IPS DF 19.7 (cell line): ENCODE data around the gene CNDP2.

Experiments
- DNase-seq: peaks from one replicate; pipeline ENCODE4 v3.0.0-alpha.2; 2013; ENCODE audit warnings: low read depth, low spot score

CNDP2 gene

DNA sequence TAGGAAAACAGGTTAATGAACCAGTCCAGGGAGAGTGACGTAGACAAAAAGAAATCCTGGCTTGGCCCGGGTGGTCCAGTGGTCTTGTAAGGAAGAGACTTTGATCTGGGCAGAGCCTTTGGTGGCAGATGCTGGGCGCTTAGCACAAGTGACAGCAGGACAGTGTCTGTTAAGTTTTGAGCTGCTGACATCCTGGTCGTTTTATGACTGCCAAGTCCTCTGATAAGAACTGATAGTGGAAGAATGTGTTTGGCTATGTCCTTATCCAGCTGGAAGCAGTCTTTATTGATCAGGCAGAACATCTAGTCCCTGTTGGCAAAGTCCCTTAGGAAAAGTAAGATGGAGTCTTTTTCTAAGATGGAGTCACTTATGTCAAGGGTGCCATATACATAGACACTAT, 74.1 kb downstream of the CNDP2 start:
- DNase-seq, result no peak

DNA sequence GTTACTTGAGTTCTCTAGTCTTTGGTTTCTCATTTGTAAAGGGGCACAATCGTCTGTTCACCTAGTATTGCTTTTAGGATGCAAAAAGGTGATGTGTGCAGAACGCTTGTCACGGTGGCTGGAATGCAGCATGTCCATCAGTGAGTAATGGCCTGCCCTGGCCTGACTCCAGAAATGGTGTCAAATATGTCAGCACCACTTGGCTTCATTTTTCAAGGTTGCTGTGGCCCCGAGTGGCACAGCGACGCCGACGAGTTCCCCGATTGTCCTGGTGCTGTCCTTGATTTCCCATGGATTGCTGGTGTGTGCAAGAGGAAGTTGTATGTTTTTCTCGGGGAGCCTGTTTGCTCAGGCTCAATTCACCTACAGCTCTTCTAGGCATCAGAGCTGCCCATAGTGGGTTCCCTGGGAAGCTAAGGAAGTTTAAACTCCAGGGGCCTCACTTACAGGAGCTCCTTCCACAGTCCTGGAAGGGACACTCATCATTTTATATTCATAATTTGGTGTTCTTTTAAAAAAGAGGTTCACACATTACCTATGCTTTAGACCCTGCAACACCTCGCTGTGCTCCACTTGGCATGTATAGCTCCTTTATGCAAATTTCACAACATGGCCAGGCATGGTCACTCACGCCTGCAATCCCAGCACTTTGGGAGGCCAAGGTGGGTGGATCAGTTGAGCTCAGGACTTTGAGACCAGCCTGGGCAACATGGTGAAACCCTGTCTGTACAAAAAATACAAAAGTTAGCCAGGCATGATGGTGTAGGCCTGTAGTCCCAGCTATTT, 75.9 kb downstream of the CNDP2 start:
- no peak for DNase-seq

DNA sequence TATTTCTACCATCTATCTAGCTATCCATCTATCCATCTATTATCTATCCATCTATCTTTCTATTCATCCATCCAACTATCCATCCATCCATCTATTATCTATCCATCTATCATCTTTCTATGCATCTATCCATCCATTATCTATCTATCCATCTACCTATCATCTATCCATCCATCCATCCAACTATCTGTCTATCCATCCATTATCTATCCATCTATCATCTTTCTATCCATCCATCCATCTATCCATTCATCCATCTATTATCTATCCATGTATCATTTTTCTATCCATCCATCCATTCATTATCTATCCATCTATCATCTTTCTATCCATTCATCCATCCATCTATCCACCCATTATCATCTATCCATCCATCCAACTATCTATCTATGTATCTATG, 76.9 kb downstream of the CNDP2 start:
- DNase-seq, result no peak
